Measurements from ENCODE around the gene GSTA2.
"Not testable (repeated sequence)": the region's sequence is repeated elsewhere in the genome, so short reads cannot be mapped to it uniquely, and the experiment has no call there.

GSTA2 gene

GRCh38 chr6:52759085-52759484, 4.2 kb downstream of the GSTA2 start:
- DNase-seq = no peak

GRCh38 chr6:52757651-52758338, 5.5 kb downstream of the GSTA2 start:
- not testable (repeated sequence) for DNase-seq

- DNase-seq = no peak
Observed at GRCh38 chr6:52754443-52754842, 8.8 kb downstream of the GSTA2 start.

GRCh38 chr6:52753137-52753536, 10.1 kb downstream of the GSTA2 start:
- not testable (repeated sequence) for DNase-seq

GRCh38 chr6:52752310-52752709, 11.0 kb downstream of the GSTA2 start:
- no peak for DNase-seq

GRCh38 chr6:52749556-52750152, 13.6 kb downstream of the GSTA2 start:
- no peak for DNase-seq

GRCh38 chr6:52747301-52747700, 16.0 kb downstream of the GSTA2 start:
- DNase-seq = not testable (repeated sequence)

- no peak for DNase-seq
Observed at GRCh38 chr6:52746213-52746612, 17.1 kb downstream of the GSTA2 start.

GRCh38 chr6:52745764-52746201, 17.5 kb downstream of the GSTA2 start:
- no peak for DNase-seq

- no peak for DNase-seq
Observed at GRCh38 chr6:52741872-52742271, 21.4 kb downstream of the GSTA2 start.

- no peak for DNase-seq
Observed at GRCh38 chr6:52739627-52740026, 23.6 kb downstream of the GSTA2 start.

GRCh38 chr6:52739134-52739533, 24.1 kb downstream of the GSTA2 start:
- no peak for DNase-seq

- no peak for DNase-seq
Observed at GRCh38 chr6:52736145-52736544, 27.1 kb downstream of the GSTA2 start.

- DNase-seq = no peak
Observed at GRCh38 chr6:52735071-52735470, 28.2 kb downstream of the GSTA2 start.

- no peak for DNase-seq
Observed at GRCh38 chr6:52734072-52734471, 29.2 kb downstream of the GSTA2 start.

- no peak for DNase-seq
Observed at GRCh38 chr6:52733172-52733571, 30.1 kb downstream of the GSTA2 start.

- no peak for DNase-seq
Observed at GRCh38 chr6:52731719-52732118, 31.6 kb downstream of the GSTA2 start.

GRCh38 chr6:52729576-52729975, 33.7 kb downstream of the GSTA2 start:
- DNase-seq = no peak

GRCh38 chr6:52728394-52728793, 34.9 kb downstream of the GSTA2 start:
- DNase-seq = no peak

GRCh38 chr6:52727908-52728307, 35.4 kb downstream of the GSTA2 start:
- no peak for DNase-seq

GRCh38 chr6:52726741-52727535, 36.3 kb downstream of the GSTA2 start:
- no peak for DNase-seq

GRCh38 chr6:52726193-52726542, 37.1 kb downstream of the GSTA2 start:
- no peak for DNase-seq

- no peak for DNase-seq
Observed at GRCh38 chr6:52725535-52726192, 37.6 kb downstream of the GSTA2 start.
